A673 (cell line): ENCODE measurements around the gene INO80B. TPM values are rescaled to one million over a fixed set of nuclear protein-coding genes. Genes with fewer than 3 reads are reported as not detected.

Source experiments
- BruUV-seq: library from RNA; stranded (reverse); fragments of 400-500 nt; replicated peaks from 2 replicates; lab custom pipeline; 2021; lab: Mats Ljungman, UMichigan
- CTCF ChIA-PET: fragments of 300-600 bp; sonication (Branson Sonifier 250); formaldehyde crosslinking; loops from one replicate; lab custom pipeline; 2022; ENCODE audit warnings: antibody characterized with exemption; lab: Charles Lee
- POLR2A ChIA-PET: fragments of 300-600 bp; sonication (Branson Sonifier 250); formaldehyde crosslinking; loops from one replicate; lab custom pipeline; 2022; ENCODE audit warnings: antibody characterized with exemption; ENCODE audit not compliant: low non-redundant PET; lab: Charles Lee
- DNase-seq: peaks from one replicate; pipeline ENCODE4 v3.0.0-alpha.2; 2015; ENCODE audit warnings: low spot score
- H3K27ac ChIP-seq: fragments of 200-600 bp; sonication (generic); 2 replicates; pipeline ENCODE4 v1.5.1; 2016; ENCODE audit warnings: mixed run types, low read depth, mild to moderate bottlenecking, mixed read lengths, antibody characterized with exemption, low read length; ENCODE audit not compliant: poor library complexity, severe bottlenecking
- H3K27me3 ChIP-seq: fragments of 200-600 bp; sonication (generic); replicated peaks from 2 replicates; pipeline ENCODE4 v1.6.1; 2017; ENCODE audit warnings: mixed run types, low read depth, mild to moderate bottlenecking, mixed read lengths, antibody characterized with exemption, low read length; ENCODE audit not compliant: insufficient read depth, poor library complexity
- H3K36me3 ChIP-seq: fragments of 200-600 bp; sonication (generic); 2 replicates; pipeline ENCODE4 v1.6.1; 2016; ENCODE audit warnings: mixed run types, mild to moderate bottlenecking, mixed read lengths, antibody characterized with exemption, low read length; ENCODE audit not compliant: insufficient read depth, poor library complexity, severe bottlenecking
- H3K4me1 ChIP-seq: fragments of 200-600 bp; sonication (generic); 2 replicates; pipeline ENCODE4 v1.6.1; 2017; ENCODE audit warnings: mixed run types, mild to moderate bottlenecking, mixed read lengths, antibody characterized with exemption, low read length; ENCODE audit not compliant: insufficient read depth, poor library complexity, severe bottlenecking
- H3K4me3 ChIP-seq: fragments of 200-600 bp; sonication (generic); 2 replicates; pipeline ENCODE4 v1.5.1; 2016; ENCODE audit warnings: low read depth, mixed run types, mild to moderate bottlenecking, mixed read lengths, low read length; ENCODE audit not compliant: poor library complexity, severe bottlenecking
- H3K9me3 ChIP-seq: fragments of 200-600 bp; sonication (generic); 2 replicates; pipeline ENCODE4 v1.6.1; 2016; ENCODE audit warnings: mixed run types, low read depth, mild to moderate bottlenecking, mixed read lengths, antibody characterized with exemption, low read length; ENCODE audit not compliant: poor library complexity, severe bottlenecking
- EZH2 ChIP-seq: fragments of 200-600 bp; sonication (generic); IDR thresholded peaks from 2 replicates; pipeline ENCODE4 v1.6.1; 2017; ENCODE audit warnings: borderline replicate concordance, low read depth, mild to moderate bottlenecking, mixed read lengths, antibody characterized with exemption, low read length; ENCODE audit not compliant: poor library complexity, severe bottlenecking
- intact Hi-C: fragments of 100-400 bp; cut with micrococcal nuclease; formaldehyde crosslinking; loops from one replicate; pipeline ENCODE4 v1.10.0; 2022; ENCODE audit not compliant: unreplicated experiment
- total RNA-seq: library from RNA; stranded (reverse); gene quantifications from 2 replicates; pipeline ENCODE4 v1.2.3, GENCODE V29; 2021
- TF ChIP-seq, protein P1 (sequence below): fragments of 300-800, 200-600 bp; sonication (generic); conservative IDR thresholded peaks from 2 replicates; pipeline ENCODE4 v1.5.1; 2017; ENCODE audit warnings: low read depth, mild to moderate bottlenecking, antibody characterized with exemption, low read length, moderate library complexity, mixed read lengths

The INO80B gene
- total RNA-seq, 1 experiment from 2014 or later = 29.9 TPM

GRCh38 chr2:74417763-74418162, 37.1 kb upstream of the INO80B start:
- Histone ChIP-seq H3K36me3 (no peaks in the 10 kb centered on the region), H3K9me3 (no peaks in the 10 kb centered on the region), H3K27me3 (no peaks in the 10 kb centered on the region), H3K27ac (no peak overlapping the region), H3K4me1 (peaks cover 4% of the 10 kb centered on the region), H3K4me3 (no peak overlapping the region)
- ChIA-PET CTCF (no interaction called here), POLR2A (no interaction called here)
- no TSS peak for BruUV-seq
- DNase-seq = no peak
- intact Hi-C loops = no loop called here
- TF ChIP-seq EZH2 = no peak
- TF ChIP-seq, protein P1, sequence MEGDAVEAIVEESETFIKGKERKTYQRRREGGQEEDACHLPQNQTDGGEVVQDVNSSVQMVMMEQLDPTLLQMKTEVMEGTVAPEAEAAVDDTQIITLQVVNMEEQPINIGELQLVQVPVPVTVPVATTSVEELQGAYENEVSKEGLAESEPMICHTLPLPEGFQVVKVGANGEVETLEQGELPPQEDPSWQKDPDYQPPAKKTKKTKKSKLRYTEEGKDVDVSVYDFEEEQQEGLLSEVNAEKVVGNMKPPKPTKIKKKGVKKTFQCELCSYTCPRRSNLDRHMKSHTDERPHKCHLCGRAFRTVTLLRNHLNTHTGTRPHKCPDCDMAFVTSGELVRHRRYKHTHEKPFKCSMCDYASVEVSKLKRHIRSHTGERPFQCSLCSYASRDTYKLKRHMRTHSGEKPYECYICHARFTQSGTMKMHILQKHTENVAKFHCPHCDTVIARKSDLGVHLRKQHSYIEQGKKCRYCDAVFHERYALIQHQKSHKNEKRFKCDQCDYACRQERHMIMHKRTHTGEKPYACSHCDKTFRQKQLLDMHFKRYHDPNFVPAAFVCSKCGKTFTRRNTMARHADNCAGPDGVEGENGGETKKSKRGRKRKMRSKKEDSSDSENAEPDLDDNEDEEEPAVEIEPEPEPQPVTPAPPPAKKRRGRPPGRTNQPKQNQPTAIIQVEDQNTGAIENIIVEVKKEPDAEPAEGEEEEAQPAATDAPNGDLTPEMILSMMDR = no peak

- Histone ChIP-seq H3K27me3 (no peaks in the 10 kb centered on the region), H3K4me3 (no peak overlapping the region), H3K4me1 (peaks cover 4% of the 10 kb centered on the region), H3K36me3 (no peaks in the 10 kb centered on the region), H3K9me3 (no peaks in the 10 kb centered on the region), H3K27ac (no peak overlapping the region)
- ChIA-PET POLR2A (interaction anchor here (0.6 kb wide), 1 partner anchor 9 kb away, joined by 5 read pairs; no protein-coding TSS in a partner anchor), CTCF (no interaction called here)
- DNase-seq = no peak
- no peak for TF ChIP-seq EZH2
- TF ChIP-seq, protein P1 = no peak
- BruUV-seq = no TSS peak
- intact Hi-C loops = no loop called here
Observed at GRCh38 chr2:74418312-74418711, 36.6 kb upstream of the INO80B start.

DNA sequence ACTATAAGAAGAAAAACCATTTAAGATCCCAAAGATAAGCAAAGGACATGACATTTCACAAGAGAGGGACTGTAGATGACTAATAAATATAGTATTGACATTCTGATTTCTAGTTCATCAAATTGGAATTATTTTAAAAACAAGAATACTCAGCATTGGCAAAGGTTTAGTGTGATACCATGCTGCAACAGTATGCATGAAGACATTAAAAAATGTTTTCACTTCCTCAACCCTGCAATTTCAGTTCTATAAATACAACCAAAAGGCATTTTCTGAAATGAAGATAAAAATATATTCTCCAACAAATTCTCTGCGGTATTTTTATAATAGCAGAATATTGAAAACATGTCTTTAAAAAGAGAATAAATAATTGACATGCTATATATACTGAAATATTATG, 35.5 kb upstream of the INO80B start:
- intact Hi-C loops = no loop called here
- no peaks in the 10 kb centered on the region for H3K9me3 ChIP-seq
- DNase-seq = no peak
- ChIA-PET POLR2A (no interaction called here), CTCF (no interaction called here)
- no peak overlapping the region for H3K27ac ChIP-seq
- no TSS peak for BruUV-seq
- H3K27me3 ChIP-seq = no peaks in the 10 kb centered on the region
- H3K4me1 ChIP-seq = peaks cover 4% of the 10 kb centered on the region
- H3K36me3 ChIP-seq = no peaks in the 10 kb centered on the region
- no peak overlapping the region for H3K4me3 ChIP-seq
- TF ChIP-seq, protein P1 = no peak
- TF ChIP-seq EZH2 = no peak
